Astrocyte of the spinal cord (primary cell): ENCODE results near the gene TXK.

Experiments used
- DNase-seq: peaks from one replicate; pipeline ENCODE4 v3.0.0; 2011; ENCODE audit warnings: low read depth, low spot score
- H3K4me3 ChIP-seq: 2 replicates; pipeline ENCODE4 v1.5.1; 2011; ENCODE audit warnings: low read depth, mild to moderate bottlenecking, low read length, moderate library complexity
- in situ Hi-C: cut with HindIII; loops from 2 replicates; pipeline ENCODE4 v1.10.0; 2017; ENCODE audit warnings: low sequenced_read_pairs
- TF ChIP-seq, protein P1 (sequence below): IDR thresholded peaks from 2 replicates; pipeline ENCODE4 v1.5.1; 2012; ENCODE audit warnings: low read depth, mild to moderate bottlenecking, low read length, inconsistent platforms

TXK gene

DNA sequence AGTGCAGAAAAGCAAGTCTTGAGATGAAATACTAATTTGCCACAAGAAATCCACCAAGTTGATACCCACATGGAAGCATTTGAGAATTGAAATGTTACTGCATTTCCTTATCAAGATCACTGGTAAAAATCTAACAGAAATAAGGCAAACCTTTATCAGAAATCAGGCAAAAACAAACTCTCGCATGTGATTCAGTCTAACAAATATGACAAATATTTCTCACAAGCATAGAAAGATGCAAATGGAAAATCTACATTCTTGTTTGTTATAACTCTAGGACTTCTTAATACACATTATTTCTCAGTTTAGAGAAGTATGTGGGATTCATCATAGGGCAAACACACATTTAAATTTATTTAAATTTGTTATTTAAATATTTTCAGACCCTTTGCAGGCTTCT, 52.9 kb downstream of the TXK start:
- in situ Hi-C loops = no loop called here
- H3K4me3 ChIP-seq = no peak overlapping the region
- DNase-seq = peak; percentile 18
- TF ChIP-seq, protein P1, sequence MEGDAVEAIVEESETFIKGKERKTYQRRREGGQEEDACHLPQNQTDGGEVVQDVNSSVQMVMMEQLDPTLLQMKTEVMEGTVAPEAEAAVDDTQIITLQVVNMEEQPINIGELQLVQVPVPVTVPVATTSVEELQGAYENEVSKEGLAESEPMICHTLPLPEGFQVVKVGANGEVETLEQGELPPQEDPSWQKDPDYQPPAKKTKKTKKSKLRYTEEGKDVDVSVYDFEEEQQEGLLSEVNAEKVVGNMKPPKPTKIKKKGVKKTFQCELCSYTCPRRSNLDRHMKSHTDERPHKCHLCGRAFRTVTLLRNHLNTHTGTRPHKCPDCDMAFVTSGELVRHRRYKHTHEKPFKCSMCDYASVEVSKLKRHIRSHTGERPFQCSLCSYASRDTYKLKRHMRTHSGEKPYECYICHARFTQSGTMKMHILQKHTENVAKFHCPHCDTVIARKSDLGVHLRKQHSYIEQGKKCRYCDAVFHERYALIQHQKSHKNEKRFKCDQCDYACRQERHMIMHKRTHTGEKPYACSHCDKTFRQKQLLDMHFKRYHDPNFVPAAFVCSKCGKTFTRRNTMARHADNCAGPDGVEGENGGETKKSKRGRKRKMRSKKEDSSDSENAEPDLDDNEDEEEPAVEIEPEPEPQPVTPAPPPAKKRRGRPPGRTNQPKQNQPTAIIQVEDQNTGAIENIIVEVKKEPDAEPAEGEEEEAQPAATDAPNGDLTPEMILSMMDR = no peak

DNA sequence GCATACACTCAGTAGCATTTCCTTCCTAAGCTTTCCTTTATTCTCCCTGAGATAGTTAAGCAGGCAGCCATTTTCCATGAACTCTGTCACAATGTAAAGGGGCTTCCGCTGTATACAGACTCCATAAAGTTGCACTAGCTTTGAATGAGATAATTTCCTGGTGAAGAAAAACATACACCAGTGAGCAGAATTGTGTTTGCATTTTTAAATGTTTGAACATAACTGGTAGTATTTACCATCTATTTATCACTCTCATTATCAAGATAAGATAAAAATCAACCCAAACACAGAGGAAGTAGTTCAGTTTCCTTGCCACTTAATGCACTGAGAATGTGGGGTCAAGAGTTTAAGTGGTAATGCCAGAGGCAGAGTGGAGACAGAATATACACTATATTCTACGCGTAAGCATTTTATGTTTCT, 54.1 kb downstream of the TXK start:
- no peak overlapping the region for H3K4me3 ChIP-seq
- peak; percentile 45 for DNase-seq
- in situ Hi-C loops = no loop called here
- TF ChIP-seq, protein P1 = no peak

DNA sequence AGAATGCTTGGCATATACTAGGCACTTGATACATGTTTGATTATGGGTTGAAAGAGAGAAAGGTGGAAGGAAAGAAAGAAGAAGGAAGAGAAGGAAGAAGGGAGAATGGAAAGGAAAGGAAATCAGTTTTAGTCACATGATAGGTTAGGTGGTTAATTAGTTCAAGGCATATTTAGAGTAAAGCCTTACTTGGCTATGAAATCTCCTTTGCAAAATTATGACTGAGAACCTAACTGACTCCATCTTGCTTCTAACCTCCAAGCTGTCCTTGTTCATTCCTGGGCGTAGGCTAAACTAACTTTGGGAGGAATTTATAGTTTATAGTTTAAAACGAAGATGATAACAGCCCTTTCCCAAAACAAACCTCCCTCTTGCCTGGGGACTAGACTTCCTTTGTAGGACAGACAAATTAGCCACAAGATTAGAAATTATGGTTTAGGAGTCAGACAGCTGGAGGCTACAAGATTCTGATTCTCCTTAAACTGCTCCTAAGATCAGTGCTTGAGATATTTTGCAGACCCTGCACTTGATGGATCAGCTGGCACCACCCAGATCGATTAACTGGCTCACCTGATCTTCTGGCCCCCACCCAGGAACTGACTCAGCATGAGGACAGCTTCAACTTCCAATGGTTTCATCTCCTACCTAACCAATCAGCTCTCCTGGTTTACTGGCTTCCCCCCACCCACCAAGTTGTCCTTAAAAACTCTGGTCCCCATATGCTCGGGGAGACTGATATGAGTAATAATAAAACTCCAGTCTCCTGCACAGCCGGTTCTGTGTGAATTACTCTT, 55.0 kb downstream of the TXK start:
- in situ Hi-C loops = no loop called here
- H3K4me3 ChIP-seq = no peak overlapping the region
- DNase-seq = no peak
- TF ChIP-seq, protein P1 = no peak

DNA sequence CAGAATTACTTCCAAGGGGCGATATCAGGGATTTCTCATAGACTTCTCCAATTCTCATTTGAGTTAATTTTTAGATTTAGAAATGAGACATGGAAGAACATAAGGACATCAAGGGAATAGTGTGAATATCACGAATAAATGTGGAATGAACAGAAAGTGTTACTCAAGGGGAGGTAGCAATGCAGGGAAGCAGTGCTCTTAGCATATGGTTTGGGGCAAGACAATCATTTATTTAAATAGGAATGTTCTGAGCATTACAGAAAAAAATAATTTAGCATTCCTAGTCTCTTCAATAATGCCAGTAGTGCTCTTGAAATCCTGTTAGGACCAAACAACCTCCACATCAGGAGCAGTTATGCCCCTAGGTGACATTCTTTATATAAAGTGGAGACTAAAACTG, 55.6 kb downstream of the TXK start:
- in situ Hi-C loops = no loop called here
- TF ChIP-seq, protein P1 = no peak
- H3K4me3 ChIP-seq = no peak overlapping the region
- DNase-seq = no peak

DNA sequence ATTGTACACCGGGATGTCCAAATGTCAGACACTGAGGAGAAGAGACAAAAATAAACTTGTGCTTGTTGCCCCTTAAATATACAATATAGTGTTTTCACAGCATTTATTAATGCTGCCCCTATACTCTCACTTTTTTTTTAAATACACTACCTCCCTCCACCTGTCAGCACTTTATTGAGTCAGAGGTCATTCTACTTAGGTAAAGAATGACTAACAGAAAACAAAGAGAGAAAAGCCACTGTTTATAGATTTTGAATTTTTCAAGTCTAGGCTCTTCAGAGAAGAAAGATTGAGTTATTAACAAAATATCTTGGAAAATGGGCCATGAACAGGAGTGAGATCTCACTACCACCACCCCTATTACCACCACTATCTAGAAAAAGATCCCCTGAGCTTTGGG, 59.4 kb downstream of the TXK start:
- in situ Hi-C loops = no loop called here
- TF ChIP-seq, protein P1 = no peak

DNA sequence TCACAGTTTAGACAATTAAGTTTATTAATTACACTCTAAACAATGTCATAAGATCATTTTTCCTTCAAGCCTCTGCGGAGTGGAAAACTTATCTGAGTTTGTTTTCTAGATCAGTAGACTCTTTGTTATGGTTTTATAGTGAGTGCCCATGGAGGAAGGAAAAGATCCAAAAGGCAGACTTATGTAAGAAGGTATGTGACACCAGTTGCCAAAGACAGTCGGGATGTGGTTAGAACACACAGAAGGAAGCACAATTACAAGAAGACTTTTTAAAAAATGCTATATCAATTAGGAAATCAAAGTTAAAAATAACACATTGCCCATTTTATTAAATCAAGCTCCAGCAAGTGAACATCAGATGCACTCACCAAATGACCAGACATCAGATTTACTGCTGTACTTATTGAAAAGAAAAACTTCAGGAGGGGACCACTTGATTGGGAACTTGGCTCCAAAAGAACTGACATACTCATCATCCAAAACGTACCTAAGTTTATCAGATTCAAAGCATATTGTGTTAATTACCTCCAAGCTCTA, 60.4 kb downstream of the TXK start:
- H3K4me3 ChIP-seq = no peak overlapping the region
- in situ Hi-C loops = no loop called here
- DNase-seq = no peak
- TF ChIP-seq, protein P1 = no peak

More for the DNA sequence above, 59.4 kb downstream of the TXK start:
- H3K4me3 ChIP-seq = no peak overlapping the region
- DNase-seq = no peak
